Keratinocyte (primary cell): ENCODE results near the gene MREG. TPM values are rescaled to one million over a fixed set of nuclear protein-coding genes. Genes with fewer than 3 reads are reported as not detected.

Experiments used
- DNase-seq: peaks from one replicate; pipeline ENCODE4 v3.0.0-alpha.2; 2011; ENCODE audit warnings: low read depth, missing footprints, low spot score
- FAIRE-seq: peaks from 2 replicates; lab custom pipeline; 2011; peaks lifted over from hg19 to GRCh38; lab: Jason Lieb, UNC
- H2AFZ ChIP-seq: 2 replicates; pipeline ENCODE4 v1.6.0; 2012; ENCODE audit warnings: low read length, control low read depth, inconsistent platforms; ENCODE audit not compliant: control insufficient read depth
- H3K27ac ChIP-seq: 2 replicates; pipeline ENCODE4 v1.5.1; 2011; ENCODE audit warnings: low read length; ENCODE audit not compliant: control insufficient read depth, insufficient read depth
- H3K27me3 ChIP-seq: 3 replicates; pipeline ENCODE4 v1.6.0; 2011; ENCODE audit warnings: low read length; ENCODE audit not compliant: control insufficient read depth, insufficient read depth; ENCODE audit errors: extremely low read depth
- H3K36me3 ChIP-seq, 2 experiments: 2 replicates in 1 of 2; 3 replicates in 1 of 2; pipeline ENCODE4 v1.5.1; 2011; ENCODE audit warnings: low read length in 2 of 2, mild to moderate bottlenecking in 1 of 2; ENCODE audit not compliant: control insufficient read depth in 2 of 2, insufficient read depth in 2 of 2; ENCODE audit errors: extremely low read depth in 1 of 2
- H3K4me1 ChIP-seq: 3 replicates; pipeline ENCODE4 v1.5.1; 2011; ENCODE audit warnings: low read length; ENCODE audit not compliant: control insufficient read depth, insufficient read depth; ENCODE audit errors: extremely low read depth
- H3K4me2 ChIP-seq: 3 replicates; pipeline ENCODE4 v1.6.0; 2011; ENCODE audit warnings: low read depth, low read length; ENCODE audit not compliant: control insufficient read depth, insufficient read depth; ENCODE audit errors: extremely low read depth
- H3K4me3 ChIP-seq, 3 experiments: fragments of 200-600 bp in 1 of 3; sonication (generic) in 1 of 3; 2 replicates in 2 of 3; 3 replicates in 1 of 3; pipeline ENCODE4 v1.5.1; 2011 to 2016; ENCODE audit warnings: low read length in 3 of 3, mild to moderate bottlenecking in 3 of 3, control low read depth in 2 of 3, inconsistent platforms in 1 of 3, low read depth in 1 of 3, mixed read lengths in 1 of 3, mixed run types in 1 of 3, moderate library complexity in 1 of 3; ENCODE audit not compliant: control insufficient read depth in 2 of 3, insufficient read depth in 2 of 3; ENCODE audit errors: extremely low read depth in 1 of 3
- H3K79me2 ChIP-seq: 2 replicates; pipeline ENCODE4 v1.6.0; 2012; ENCODE audit warnings: low read length; ENCODE audit not compliant: control insufficient read depth, insufficient read depth
- H3K9ac ChIP-seq: 3 replicates; pipeline ENCODE4 v1.6.0; 2011; ENCODE audit warnings: low read length; ENCODE audit not compliant: control insufficient read depth, insufficient read depth; ENCODE audit errors: extremely low read depth
- H3K9me1 ChIP-seq: 3 replicates; pipeline ENCODE4 v1.6.0; 2011; ENCODE audit warnings: low read length; ENCODE audit not compliant: control insufficient read depth, insufficient read depth; ENCODE audit errors: extremely low read depth
- H3K9me3 ChIP-seq: 2 replicates; pipeline ENCODE4 v1.5.1; 2012; ENCODE audit warnings: low read depth, low read length; ENCODE audit not compliant: control insufficient read depth
- H4K20me1 ChIP-seq: 3 replicates; pipeline ENCODE4 v1.6.0; 2011; ENCODE audit warnings: low read length; ENCODE audit not compliant: control insufficient read depth, insufficient read depth; ENCODE audit errors: extremely low read depth
- EZH2 ChIP-seq: IDR thresholded peaks from one replicate; pipeline ENCODE4 v1.6.1; 2012; ENCODE audit warnings: inconsistent platforms, mild to moderate bottlenecking, low read length, moderate library complexity
- dilution Hi-C: fragments of 300-500 bp; cut with MboI; formaldehyde crosslinking; loops from one replicate; pipeline ENCODE4 v1.7.0; 2020; ENCODE audit warnings: low sequenced_read_pairs; ENCODE audit not compliant: extremely low pct_ligation_motif_present
- polyA plus RNA-seq, 5 experiments: library from polyadenylated mRNA; depleted of rRNA in 3 of 5; stranded (reverse) in 3 of 5; stranded (forward) in 1 of 5; unstranded in 1 of 5; fragments of >200 nt; gene quantifications; 1 replicate in 1 of 5; 2 replicates in 3 of 5; 3 replicates in 1 of 5; pipeline versions ENCODE4 v1.2.1 to v1.2.3, GENCODE V29; 2011 to 2012; ENCODE audit warnings: missing spikeins in 2 of 5, low read depth in 1 of 5, low replicate concordance in 1 of 5
- TF ChIP-seq, protein P1 (sequence below), 3 experiments: IDR thresholded peaks in 1 of 3; conservative IDR thresholded peaks in 1 of 3; optimal IDR thresholded peaks in 1 of 3; 2 replicates in 2 of 3; 3 replicates in 1 of 3; pipeline versions ENCODE3 to v1.5.1; 2011; ENCODE audit warnings: low read length in 3 of 3, mild to moderate bottlenecking in 3 of 3, moderate library complexity in 2 of 3, control low read depth in 1 of 3, inconsistent platforms in 1 of 3; ENCODE audit not compliant: insufficient read depth in 2 of 3; ENCODE audit errors: extremely low read depth in 1 of 3

Gene MREG
- polyA plus RNA-seq, 1 donor (not counting 4 experiments of a cell fraction or from before 2014, with no cell fraction given): 32.9 TPM

DNA sequence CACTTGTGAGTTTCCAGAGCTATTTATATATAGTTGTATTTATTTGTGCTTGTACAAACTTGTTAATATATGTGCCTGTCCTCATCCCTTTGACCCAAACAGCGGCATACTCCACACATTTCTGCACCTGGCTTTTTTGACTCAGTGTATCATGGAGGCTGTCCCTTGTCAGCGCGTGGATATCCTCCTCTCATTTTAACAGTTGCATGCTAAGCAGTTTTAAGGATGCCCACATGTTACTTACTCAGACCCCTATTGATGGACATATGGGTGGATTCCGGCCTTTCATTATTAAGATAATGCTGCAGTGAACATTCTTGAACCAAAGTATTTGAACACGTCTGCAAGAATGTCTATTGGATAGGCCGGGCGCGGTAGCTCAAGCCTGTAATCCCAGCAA lies 655 bp upstream of the MREG start:
- H2AFZ ChIP-seq: no peak overlapping the region
- peak overlapping the region; percentile 97 for H3K27ac ChIP-seq
- dilution Hi-C loops: no loop called here

DNA sequence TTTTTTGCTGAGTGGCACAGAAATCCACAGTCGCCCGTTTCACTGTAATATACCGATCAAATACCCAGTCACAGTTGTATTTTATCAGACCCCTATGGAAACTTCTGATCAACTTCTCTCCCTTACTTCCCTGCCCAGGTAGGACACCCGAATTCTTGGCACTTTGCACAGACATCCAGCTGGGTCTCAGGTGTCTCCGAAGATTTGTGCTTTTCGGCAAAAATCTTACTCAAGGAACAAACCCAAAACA lies 596 bp downstream of the MREG start:
- Histone ChIP-seq H2AFZ (peak overlapping the region; percentile 84), H4K20me1 (no peaks in the 10 kb centered on the region), H3K36me3 (no peaks in the 10 kb centered on the region), H3K79me2 (peaks cover 40% of the 10 kb centered on the region), H3K27me3 (no peaks in the 10 kb centered on the region), H3K4me1 (peaks cover 18% of the 10 kb centered on the region), H3K9me3 (no peaks in the 10 kb centered on the region), H3K9ac (peak overlapping the region; percentile 92), H3K4me2 (peak overlapping the region; percentile 90), H3K9me1 (no peaks in the 10 kb centered on the region), H3K27ac (peak overlapping the region; percentile 97), H3K4me3 (peak overlapping the region; percentile 67 to 99 (median 96))
- no peak for DNase-seq
- dilution Hi-C loops: no loop called here
- no peak for FAIRE-seq
- TF ChIP-seq EZH2: no peak
- TF ChIP-seq, protein P1, sequence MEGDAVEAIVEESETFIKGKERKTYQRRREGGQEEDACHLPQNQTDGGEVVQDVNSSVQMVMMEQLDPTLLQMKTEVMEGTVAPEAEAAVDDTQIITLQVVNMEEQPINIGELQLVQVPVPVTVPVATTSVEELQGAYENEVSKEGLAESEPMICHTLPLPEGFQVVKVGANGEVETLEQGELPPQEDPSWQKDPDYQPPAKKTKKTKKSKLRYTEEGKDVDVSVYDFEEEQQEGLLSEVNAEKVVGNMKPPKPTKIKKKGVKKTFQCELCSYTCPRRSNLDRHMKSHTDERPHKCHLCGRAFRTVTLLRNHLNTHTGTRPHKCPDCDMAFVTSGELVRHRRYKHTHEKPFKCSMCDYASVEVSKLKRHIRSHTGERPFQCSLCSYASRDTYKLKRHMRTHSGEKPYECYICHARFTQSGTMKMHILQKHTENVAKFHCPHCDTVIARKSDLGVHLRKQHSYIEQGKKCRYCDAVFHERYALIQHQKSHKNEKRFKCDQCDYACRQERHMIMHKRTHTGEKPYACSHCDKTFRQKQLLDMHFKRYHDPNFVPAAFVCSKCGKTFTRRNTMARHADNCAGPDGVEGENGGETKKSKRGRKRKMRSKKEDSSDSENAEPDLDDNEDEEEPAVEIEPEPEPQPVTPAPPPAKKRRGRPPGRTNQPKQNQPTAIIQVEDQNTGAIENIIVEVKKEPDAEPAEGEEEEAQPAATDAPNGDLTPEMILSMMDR (optimal IDR thresholded peaks at IDR 0.05 in 1 of 3, IDR thresholded peaks at IDR 0.05 in 1 of 3, conservative IDR thresholded peaks at IDR 0.05 in 1 of 3; ENCODE audit: extremely low read depth in 1 of 3, insufficient read depth in 2 of 3, low read length in 3 of 3): no peak

More for the DNA sequence above, 655 bp upstream of the MREG start:
- H3K9me3 ChIP-seq: no peaks in the 10 kb centered on the region
- FAIRE-seq (no peak), DNase-seq (no peak)
- H3K9me1 ChIP-seq: no peaks in the 10 kb centered on the region
- no peaks in the 10 kb centered on the region for H4K20me1 ChIP-seq
- peak overlapping the region; percentile 92 for H3K9ac ChIP-seq
- H3K27me3 ChIP-seq: no peaks in the 10 kb centered on the region
- peak overlapping the region; percentile 58 for H3K4me2 ChIP-seq
- no peaks in the 10 kb centered on the region for H3K36me3 ChIP-seq
- peaks cover 18% of the 10 kb centered on the region for H3K4me1 ChIP-seq
- peaks cover 33% of the 10 kb centered on the region for H3K79me2 ChIP-seq
- no peak for TF ChIP-seq EZH2
- TF ChIP-seq, protein P1 (optimal IDR thresholded peaks at IDR 0.05 in 1 of 3, IDR thresholded peaks at IDR 0.05 in 1 of 3, conservative IDR thresholded peaks at IDR 0.05 in 1 of 3; ENCODE audit: extremely low read depth in 1 of 3, insufficient read depth in 2 of 3, low read length in 3 of 3): no peak
- peak overlapping the region in 1 of 3 experiments; percentile 99 for H3K4me3 ChIP-seq
